HG02852 (cell line): ENCODE measurements around the gene C1orf21.
"Not testable (repeated sequence)": the region's sequence is repeated elsewhere in the genome, so short reads cannot be mapped to it uniquely, and the experiment has no call there.

Experiments used
- ATAC-seq: cut with Tn5 transposase; IDR thresholded peaks from one replicate; pipeline ENCODE4 v1.9.1; 2021; ENCODE audit warnings: mild to moderate bottlenecking, moderate library complexity; ENCODE audit not compliant: unreplicated experiment

Gene C1orf21, protein sequence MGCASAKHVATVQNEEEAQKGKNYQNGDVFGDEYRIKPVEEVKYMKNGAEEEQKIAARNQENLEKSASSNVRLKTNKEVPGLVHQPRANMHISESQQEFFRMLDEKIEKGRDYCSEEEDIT

DNA sequence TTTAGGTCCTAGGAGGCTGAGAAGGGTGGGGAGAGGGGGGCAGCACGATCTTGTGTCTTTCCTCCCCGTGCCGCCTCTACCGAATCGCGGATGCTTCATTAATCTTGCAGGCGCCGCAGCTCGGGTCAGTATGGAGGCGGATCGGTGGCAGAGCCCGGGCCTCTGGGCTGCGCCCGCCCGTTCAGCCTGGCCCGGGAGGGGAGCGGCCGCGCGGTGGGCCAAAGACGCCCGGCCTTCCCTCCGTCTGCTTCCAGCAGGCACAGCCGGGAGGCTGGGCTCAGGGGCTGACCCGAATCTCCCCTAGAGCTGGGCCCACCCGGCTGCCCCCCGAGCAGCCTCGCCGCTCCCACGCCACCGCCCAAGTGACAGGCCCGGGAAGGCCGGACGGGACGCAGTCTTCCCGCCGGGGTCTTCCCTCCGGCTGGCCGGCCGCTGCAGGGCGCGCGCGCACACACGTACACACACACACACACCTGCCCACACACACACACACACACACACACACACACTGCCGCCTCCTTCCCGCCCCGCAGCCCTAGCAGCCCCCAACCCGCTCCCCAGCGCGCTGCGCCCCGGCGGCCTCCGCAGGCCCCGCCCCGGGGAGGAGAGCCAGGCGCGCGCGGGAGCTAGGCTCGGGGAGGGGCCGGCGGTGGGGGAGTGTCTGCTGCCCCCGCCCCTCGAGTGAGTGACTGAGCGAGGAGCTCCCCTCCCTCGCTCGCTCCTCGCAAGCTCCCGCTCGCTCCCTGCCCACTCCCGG, at the start of gene C1orf21:
TSS of gene C1orf21 (plus strand) at position 718 of the 757 bp plus-strand sequence. CDS start 90,481 bp downstream, outside the sequence.
- ATAC-seq = peak; percentile 85

DNA sequence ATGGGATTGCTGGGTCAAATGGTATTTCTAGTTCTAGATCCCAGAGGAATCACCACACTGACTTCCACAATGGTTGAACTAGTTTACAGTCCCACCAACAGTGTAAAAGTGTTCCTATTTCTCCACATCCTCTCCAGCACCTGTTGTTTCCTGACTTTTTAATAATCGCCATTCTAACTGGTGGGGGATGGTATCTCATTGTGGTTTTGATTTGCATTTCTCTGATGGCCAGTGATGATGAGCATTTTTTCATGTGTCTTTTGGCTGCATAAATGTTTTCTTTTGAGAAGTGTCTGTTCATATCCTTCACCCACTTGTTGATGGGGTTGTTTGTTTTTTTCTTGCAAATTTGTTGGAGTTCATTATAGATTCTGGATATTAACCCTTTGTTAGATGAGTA, 49.0 kb upstream of the C1orf21 start:
- ATAC-seq = not testable (repeated sequence)

DNA sequence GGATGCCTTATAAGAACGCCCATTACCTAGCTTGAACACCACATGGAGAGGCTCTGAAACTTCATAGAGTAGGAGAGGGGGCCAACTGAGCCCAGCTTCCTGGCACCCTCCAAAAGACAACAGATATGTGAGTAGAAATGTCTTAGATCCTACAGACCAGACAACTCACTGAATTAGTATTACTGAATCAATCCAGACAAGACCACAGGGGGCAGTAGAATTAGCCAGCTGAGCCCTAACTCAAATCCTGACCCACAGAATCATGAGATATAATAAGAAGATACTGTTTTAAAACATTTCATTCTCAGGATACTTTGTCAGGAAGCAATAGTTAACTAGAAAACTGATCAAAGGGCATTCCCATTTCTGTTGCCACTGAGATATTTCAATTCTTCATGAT, 45.8 kb upstream of the C1orf21 start:
- ATAC-seq = no peak

DNA sequence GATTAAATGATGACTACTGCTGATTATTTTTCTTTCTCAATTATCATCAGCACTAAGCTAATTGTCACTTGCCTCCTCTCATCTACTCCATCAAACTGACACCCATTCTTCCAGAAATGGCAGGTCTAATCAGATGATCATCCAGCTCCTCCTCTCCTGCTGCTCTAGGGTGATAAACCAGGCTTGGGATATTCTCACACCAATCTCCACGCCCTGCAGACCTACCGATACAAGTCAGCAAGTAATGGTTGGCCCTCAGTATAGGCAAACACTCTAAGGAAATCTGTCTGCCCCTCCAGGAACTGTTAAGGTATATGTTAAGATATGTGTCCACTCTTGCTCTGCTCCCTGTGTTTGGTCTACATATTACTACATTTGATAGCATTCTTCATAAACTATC, 36.3 kb upstream of the C1orf21 start:
- no peak for ATAC-seq

DNA sequence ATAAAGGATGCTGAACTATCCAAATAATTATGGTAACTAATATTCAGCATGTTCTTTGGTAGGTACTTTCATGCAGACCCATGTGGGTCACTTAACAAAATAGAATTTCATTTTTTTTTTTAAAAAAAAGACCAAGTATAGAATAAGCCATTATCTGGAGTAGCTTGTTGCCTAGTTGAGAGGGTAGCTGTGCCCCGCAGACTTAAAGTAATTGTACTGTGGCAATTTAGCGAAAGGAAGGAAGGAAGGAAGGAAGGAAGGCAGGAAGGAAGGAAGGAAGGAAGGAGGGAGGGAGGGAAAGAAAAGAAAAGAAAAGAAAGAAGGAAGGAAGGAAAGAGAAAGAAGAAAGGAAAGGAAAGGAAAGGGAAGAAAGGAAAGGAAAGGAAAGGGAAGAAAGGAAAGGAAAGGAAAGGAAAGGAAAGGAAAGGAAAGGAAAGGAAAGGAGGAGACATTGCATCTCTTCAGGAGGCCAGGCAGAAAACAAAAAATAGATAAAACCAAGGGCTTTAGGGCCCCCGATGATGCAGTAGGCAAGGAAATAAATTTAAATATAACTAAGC, 35.3 kb upstream of the C1orf21 start:
- ATAC-seq = no peak

DNA sequence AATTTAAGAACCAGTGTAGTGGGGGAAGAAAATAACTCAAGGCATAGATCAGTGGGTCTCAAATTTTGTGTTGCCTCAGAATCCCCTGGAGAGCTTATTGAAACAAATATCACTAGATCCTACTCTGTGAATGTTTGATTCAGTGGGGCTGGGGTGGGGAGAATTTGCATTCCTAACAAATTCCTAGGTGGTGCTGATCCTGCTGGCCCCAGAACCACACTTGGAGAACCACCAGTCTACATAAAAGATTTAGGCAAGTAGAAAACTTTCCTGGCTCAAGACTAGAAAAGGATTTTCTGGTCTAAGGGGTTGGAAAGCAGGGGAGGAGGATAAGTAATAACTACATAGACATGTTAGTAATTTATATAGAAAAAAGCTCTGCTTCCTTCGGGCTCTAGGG, 34.1 kb upstream of the C1orf21 start:
- ATAC-seq = no peak

DNA sequence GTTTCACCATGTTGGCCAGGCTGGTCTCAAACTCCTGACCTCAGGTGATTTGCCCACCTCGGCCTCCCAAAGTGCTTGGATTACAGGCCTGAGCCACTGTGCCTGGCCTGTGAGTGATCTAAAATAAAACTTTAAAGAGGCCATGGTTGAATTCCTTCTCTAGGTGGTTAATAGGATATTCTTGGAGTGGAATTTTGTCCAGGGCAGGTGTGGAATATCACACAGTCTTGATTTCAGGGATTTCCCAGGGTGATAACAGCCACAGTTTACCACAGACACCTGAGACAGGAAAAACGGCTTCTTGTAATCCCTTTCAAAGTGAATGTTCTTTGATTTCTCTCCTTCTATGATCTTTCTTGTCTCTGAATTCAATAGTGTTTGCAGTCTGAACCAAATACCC, 32.1 kb upstream of the C1orf21 start:
- no peak for ATAC-seq

DNA sequence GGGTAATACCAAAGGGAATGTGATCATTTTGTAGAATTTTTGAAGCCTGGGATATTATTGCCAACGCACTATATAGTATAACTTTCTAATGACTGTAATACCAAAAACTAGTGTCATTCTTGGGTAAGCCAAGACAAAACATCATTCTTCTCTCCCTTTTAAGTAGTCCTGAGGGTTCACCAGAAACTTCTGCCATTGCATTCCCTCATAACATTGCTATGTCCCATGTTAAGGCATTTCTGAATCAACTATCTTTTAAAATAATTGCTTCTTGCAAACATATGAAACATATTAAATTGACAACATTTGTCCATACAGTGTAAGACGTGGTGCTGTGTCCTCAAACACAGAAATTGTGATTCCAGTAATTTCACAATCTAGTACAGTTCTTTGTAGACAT, 29.9 kb upstream of the C1orf21 start:
- no peak for ATAC-seq

DNA sequence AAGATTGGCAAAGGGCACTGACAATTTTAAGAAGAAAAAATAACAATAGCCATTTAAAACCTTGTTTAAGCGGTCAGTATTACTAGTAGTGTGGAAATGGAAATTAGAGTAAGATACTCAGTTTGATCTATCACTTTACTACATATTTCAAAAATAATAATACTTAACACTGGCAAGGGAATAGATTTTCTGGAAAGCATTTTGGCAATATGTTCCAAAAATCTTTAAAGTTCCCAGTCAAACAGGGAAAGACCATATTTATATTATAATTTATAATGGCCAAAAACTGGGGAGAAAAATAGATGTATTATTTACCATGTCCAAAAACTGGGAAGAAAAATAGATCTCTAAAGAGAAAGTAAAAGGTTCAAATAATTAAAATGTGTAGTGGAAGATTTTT, 28.6 kb upstream of the C1orf21 start:
- ATAC-seq = no peak

DNA sequence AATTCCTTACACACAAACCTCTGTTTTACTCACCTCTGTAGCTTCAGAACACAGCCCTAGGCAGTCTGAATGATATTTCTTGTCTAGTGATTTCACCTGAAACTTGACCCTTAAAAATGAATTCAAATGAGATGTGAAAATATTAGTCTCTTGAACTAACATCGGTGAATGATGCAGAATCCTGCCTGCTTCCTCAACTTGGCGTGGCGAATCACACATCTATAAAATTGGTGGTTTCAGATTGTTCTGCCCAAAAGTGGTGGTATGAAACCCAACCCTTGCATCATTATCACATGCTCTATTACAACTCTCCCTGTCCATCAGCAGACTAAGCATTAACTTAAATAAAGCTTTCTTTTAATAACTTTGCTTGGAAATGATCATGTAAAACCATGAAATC, 26.9 kb upstream of the C1orf21 start:
- ATAC-seq = no peak

DNA sequence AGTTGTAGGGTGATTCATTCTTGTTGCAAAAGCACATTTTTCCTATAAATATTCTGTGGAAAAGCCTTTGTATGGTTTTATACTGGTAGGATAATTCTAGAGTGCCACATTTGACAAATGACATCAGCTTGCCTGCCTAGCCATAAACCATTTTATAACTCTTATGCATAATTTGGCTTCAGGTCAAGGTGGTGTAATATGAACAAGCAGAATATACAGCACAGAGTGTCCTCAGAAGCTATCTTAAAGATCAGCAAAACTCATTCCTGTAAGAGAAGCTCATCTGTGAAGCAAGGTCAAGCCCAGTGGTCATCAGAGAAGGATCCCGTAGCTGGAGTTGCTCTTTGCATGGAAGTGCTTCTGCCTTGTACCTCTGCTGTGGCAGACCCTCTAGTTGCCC, 24.0 kb upstream of the C1orf21 start:
- no peak for ATAC-seq

DNA sequence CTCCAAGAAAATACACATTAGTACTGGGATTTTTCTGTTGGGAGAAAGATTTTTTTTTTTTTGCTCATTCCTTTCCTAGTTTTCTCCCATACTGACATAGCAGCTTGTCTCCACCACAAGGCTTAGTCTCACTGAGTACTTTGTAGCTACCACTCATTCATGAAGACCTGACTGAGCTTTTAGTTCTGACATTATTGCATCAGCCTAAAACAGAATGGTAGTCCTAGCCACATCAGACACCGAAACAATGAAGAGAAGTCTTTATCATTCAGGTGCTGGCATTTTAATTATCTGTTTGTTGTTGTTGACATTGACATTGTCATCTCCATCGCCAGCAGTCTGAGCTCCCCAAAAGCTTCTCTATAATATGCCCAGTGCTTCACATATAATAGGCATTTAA, 21.1 kb upstream of the C1orf21 start:
- no peak for ATAC-seq

DNA sequence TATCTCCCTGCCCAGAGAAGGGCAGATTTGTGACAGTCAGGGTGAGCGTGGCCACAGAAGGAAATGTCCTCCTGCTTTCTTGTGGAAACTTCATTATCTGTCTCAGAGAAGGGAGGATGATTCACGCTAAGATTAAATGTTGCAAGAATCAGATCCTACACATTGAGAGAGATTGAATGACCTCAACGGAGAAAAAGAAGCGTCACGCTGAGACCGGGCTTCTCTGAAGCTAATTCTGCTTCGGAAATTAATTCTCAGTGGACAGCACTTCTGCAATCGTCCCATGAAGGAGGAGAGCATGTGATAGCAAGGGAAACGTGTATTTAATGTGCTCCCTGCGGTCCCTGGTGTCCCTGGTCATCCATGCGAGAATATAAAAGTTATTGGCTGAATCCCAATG, 19.8 kb upstream of the C1orf21 start:
- no peak for ATAC-seq

DNA sequence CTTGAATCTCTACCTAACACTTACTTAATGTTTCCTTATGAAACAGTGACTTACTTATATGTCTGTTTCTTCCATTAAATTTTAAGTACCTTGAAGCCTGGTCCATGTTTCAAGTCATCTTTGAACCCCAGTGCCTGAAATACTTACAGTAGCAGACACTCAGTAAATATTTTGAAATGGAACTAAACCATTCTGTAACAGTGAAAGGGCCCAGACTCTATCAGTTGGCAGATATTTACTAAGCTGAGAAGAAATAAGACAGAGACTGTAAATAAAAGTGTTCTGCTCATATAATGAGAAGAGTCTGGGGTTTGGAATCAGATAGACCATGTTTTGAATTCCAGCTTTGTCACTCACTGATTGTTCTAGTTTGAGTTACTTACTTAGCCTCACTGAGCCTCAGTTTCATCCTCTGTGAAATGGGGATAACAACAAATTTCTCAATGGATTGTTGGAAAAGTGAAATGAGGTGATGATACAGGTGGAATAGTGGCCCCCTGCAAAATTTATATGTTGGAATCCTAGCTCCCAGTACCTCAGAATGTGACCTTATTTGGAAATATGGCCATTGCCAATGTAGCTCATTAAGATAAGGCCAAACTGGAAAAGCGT, 19.3 kb upstream of the C1orf21 start:
- no peak for ATAC-seq

DNA sequence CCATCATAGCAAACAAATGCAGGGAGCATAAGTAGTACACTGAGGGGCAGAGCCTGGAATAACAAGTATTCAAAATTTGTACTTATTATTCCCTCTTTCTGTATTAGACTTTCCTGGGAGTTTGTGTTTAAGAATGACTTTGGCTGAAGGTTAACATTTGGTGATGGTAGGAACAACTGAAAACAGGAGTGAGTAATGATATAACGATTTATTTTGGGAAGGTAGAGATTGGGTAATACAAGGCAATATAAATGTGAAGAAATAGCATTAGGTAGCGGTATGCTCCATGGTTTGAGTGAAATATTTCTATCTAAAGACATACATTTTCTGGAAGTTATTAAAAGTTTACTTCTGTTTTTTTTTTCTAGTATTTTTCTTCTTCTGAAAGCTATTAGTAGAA, 18.5 kb upstream of the C1orf21 start:
- ATAC-seq = no peak

DNA sequence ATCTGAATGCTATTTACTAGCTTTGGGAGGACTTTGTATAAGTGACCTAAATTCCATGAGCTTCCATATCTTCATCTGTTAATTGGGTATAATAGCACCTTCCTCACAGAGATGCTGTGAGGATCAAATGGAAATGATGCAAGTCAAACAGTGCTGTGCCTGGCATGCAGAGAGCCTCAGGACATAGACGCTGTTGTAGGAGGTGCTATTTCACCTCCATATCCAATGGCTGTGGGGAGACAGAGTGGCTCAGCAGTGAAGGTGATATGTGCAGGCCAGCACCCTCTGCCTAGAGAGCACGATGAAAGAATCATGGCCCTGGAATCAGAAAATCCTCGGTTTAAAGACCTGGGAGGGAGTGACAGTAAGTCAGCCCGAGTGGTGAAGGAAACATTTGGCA, 16.0 kb upstream of the C1orf21 start:
- ATAC-seq = no peak

DNA sequence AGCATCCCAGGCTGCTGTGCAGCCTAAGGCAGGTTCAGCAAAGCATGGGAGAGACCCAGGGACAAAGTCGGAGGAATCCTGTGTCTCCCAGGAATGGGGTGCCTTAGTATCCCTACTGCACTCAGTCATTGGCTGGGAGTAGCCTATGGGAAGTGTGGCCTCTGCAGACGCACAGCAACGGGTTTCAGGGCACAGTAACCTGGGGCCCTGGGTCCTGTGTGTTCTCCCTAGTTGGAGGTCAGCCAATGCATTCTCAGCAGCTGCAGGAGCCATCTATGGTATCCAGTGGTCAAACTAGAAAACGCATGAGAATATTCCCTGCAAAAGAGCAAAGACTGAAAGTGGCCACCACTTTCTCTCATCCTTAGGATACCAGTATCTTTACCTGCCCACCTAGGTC, 13.7 kb upstream of the C1orf21 start:
- ATAC-seq = no peak

DNA sequence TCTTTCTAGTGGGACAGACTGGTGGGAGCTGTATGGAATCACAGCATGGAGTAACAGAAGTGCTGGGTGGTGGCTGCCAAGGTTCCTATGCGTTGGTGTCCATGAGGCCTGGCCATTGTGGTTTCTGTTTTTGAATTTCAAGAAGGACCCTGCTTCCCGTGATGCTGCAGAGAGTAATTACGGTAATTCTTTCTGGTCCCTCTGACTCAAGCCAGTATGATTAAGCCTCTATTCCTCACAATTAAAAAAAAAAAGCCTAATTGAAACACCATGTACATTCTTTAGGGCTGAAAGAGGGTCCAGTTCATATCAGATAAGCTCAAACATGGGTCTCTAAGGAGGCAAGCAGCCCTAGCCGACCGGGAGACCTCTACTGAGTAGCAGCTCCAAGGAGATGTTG, 10.5 kb upstream of the C1orf21 start:
- no peak for ATAC-seq

DNA sequence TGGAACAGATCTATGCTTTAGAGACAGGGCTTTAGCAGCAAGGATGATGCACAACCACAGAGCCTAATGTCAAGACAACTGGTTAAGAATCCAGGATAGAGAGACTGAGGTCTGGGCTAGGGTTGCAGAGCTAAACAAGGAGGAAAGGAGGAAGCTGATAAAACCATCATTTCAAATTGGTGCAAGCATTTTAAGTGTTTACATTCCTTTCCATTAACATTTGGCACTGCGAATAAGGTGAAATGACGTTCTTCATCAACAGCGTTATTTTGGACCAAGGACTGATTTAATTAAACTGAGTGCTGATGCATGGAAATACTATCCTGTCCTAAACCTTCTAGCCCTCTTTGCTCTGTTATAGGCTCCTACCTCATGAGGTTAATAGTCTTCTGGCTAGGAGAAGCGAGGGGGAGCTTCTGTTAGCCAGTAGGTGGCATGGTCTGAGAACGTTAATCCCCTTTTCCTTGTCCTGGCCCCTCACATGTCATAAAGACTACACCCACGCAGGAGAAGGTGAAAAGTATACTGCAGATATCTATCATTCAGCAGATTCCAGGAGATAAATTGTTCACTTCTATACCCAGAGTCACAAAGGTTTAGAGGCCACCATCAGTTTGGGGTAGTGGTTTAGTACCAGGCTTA, 7.6 kb upstream of the C1orf21 start:
- ATAC-seq = no peak

DNA sequence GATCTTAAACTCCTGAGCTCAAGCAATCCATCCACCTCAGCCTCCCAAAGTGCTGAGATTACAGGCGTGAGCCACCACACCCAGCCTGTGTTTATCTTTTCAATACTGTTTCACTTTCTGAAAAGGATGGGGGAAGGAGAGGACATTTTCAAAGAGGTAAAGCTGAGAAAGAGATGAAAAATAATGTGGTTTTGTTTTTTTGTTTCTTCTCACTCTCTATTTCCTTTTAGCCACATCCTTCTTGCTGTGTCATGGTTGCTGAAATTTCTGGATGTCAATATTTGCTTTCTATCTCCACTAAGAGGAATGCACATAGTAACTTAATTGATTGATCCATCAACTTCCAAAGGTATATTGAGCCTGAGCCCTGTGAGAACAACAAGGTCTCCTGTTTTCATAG, 6.4 kb upstream of the C1orf21 start:
- no peak for ATAC-seq

DNA sequence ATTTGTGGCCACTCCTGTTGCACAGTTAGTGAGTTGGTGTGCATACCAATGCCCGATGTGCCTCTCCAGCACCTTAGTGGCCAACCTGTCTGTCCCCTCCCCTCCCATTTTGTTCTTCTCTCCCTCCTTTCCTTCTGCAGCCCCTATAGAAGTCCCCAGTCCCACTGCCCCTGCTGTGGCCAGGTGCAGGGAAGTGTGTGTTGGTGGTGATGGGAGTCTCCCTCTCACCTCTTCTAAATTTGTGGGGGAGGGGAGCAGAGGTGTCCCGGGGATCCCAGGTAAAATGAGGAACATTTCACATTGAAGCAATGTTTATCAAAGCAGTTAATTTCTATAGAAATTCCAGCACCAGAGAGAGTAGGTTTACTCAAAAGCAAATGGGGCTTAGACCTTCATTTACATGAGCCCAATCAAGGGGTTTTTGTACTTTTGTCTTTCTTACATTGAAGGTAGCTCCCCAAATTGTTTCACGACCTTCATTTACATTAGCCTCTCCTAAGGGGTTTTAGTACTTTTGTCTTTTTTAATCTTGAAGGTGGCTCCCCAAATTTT, 3.0 kb upstream of the C1orf21 start:
- no peak for ATAC-seq
